Keratinocyte (primary cell): ENCODE measurements around the gene SIAE.

ENCODE experiments used
- EZH2 ChIP-seq: IDR thresholded peaks from one replicate; pipeline ENCODE4 v1.6.1; 2012; ENCODE audit warnings: inconsistent platforms, mild to moderate bottlenecking, low read length, moderate library complexity
- TF ChIP-seq, protein P1 (sequence below), 3 experiments: IDR thresholded peaks in 1 of 3; conservative IDR thresholded peaks in 1 of 3; optimal IDR thresholded peaks in 1 of 3; 2 replicates in 2 of 3; 3 replicates in 1 of 3; pipeline versions ENCODE3 to v1.5.1; 2011; ENCODE audit warnings: low read length in 3 of 3, mild to moderate bottlenecking in 3 of 3, moderate library complexity in 2 of 3, control low read depth in 1 of 3, inconsistent platforms in 1 of 3; ENCODE audit not compliant: insufficient read depth in 2 of 3; ENCODE audit errors: extremely low read depth in 1 of 3

DNA sequence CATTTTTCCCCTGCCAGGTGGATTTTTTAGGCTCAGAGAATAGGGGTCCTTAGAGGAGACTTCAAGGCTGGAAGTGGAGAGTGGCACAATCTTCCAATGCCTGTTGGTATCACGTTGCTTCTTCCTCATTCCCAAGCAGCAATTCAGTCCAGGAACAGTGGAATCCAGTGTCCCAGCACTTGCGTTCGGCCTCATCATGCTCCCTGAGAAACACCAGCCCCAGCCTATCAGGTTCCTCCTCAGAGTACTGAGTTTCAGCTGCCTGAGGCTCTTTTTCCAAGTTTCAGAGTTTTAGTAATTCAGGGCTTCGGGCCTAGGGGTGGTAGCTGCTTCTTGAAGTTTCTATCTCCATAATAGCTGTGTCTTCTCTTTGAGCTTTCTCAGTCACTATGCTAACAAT is 34.3 kb upstream of the SIAE start:
- TF ChIP-seq, protein P1, sequence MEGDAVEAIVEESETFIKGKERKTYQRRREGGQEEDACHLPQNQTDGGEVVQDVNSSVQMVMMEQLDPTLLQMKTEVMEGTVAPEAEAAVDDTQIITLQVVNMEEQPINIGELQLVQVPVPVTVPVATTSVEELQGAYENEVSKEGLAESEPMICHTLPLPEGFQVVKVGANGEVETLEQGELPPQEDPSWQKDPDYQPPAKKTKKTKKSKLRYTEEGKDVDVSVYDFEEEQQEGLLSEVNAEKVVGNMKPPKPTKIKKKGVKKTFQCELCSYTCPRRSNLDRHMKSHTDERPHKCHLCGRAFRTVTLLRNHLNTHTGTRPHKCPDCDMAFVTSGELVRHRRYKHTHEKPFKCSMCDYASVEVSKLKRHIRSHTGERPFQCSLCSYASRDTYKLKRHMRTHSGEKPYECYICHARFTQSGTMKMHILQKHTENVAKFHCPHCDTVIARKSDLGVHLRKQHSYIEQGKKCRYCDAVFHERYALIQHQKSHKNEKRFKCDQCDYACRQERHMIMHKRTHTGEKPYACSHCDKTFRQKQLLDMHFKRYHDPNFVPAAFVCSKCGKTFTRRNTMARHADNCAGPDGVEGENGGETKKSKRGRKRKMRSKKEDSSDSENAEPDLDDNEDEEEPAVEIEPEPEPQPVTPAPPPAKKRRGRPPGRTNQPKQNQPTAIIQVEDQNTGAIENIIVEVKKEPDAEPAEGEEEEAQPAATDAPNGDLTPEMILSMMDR (optimal IDR thresholded peaks at IDR 0.05 in 1 of 3, IDR thresholded peaks at IDR 0.05 in 1 of 3, conservative IDR thresholded peaks at IDR 0.05 in 1 of 3; ENCODE audit: extremely low read depth in 1 of 3, insufficient read depth in 2 of 3, low read length in 3 of 3): no peak
- TF ChIP-seq EZH2: no peak
